A549 (cell line): ENCODE measurements around the gene RER1. TPM values are rescaled to one million over a fixed set of nuclear protein-coding genes. Genes with fewer than 3 reads are reported as not detected.

Source experiments
- ATAC-seq, 2 experiments: fragments of 200-7000 bp in 1 of 2; fragments of >200 bp in 1 of 2; cut with Nextera tagmentation in 1 of 2; cut with Tn5 transposase in 1 of 2; 3 replicates each; pipeline versions ENCODE4 v1.8.0 to v1.9.1; 2018 to 2020; ENCODE audit warnings: mild to moderate bottlenecking in 1 of 2, moderate library complexity in 1 of 2
- CTCF ChIA-PET: fragments of 300-600 bp; sonication (Branson Sonifier 250); formaldehyde crosslinking; extraction: SDS; loops from one replicate; lab custom pipeline; 2021; ENCODE audit warnings: antibody characterized with exemption, inconsistent platforms; lab: Yijun Ruan, JAX
- POLR2A ChIA-PET: fragments of 350-600 bp; formaldehyde crosslinking; extraction: SDS; loops from one replicate; lab custom pipeline; 2021; ENCODE audit warnings: antibody characterized with exemption, inconsistent platforms; lab: Yijun Ruan, JAX
- DNase-seq, 2 experiments: peaks; one replicate each; pipeline versions ENCODE4 v3.0.0 to v3.0.0-alpha.2; 2011 to 2016; ENCODE audit warnings: low read depth in 1 of 2, low spot score in 1 of 2
- FAIRE-seq: peaks from 2 replicates; lab custom pipeline; 2011; peaks lifted over from hg19 to GRCh38; lab: Jason Lieb, UNC
- H3K27ac ChIP-seq, 2 experiments: fragments of >200 bp; sonication (Bioruptor Twin); formaldehyde crosslinking; 3 replicates each; pipeline ENCODE4 v1.5.1; 2016 to 2017
- H3K4me1 ChIP-seq: fragments of >200 bp; sonication (Bioruptor Twin); formaldehyde crosslinking; 3 replicates; pipeline ENCODE4 v1.6.1; 2016
- H3K4me2 ChIP-seq: fragments of >200 bp; sonication (Bioruptor Twin); formaldehyde crosslinking; 3 replicates; pipeline ENCODE4 v1.6.1; 2016
- H3K4me3 ChIP-seq: fragments of >200 bp; sonication (Bioruptor Twin); formaldehyde crosslinking; 3 replicates; pipeline ENCODE4 v1.5.1; 2016
- H3K9me3 ChIP-seq: fragments of >200 bp; sonication (Bioruptor Twin); formaldehyde crosslinking; 3 replicates; pipeline ENCODE4 v1.6.1; 2016
- EHF ChIP-seq: fragments of 250-450 bp; sonication (Bioruptor Pico); IDR thresholded peaks from 2 replicates; pipeline ENCODE4 v1.5.0; 2020; ENCODE audit warnings: mild to moderate bottlenecking
- EHMT2 ChIP-seq: fragments of 200-600 bp; sonication (generic); IDR thresholded peaks from 2 replicates; pipeline ENCODE4 v1.6.1; 2016; ENCODE audit warnings: antibody characterized with exemption, low read depth, mild to moderate bottlenecking, moderate library complexity
- HEYL ChIP-seq: fragments of 250-450 bp; sonication (Bioruptor Pico); IDR thresholded peaks from 2 replicates; pipeline ENCODE4 v1.8.0; 2021; ENCODE audit warnings: mild to moderate bottlenecking, moderate library complexity
- HOXA7 ChIP-seq: fragments of 250-450 bp; sonication (Bioruptor Pico); IDR thresholded peaks from 2 replicates; pipeline ENCODE4 v1.5.0; 2020; ENCODE audit warnings: mild to moderate bottlenecking, moderate library complexity
- HOXB13 ChIP-seq: fragments of 250-450 bp; sonication (Bioruptor Pico); IDR thresholded peaks from 2 replicates; pipeline ENCODE4 v1.5.0; 2020; ENCODE audit warnings: low read depth, mild to moderate bottlenecking, moderate library complexity
- JUN ChIP-seq, 2 experiments: fragments of >200 bp; sonication (Bioruptor Twin); formaldehyde crosslinking; IDR thresholded peaks; 2 replicates in 1 of 2; 3 replicates in 1 of 2; pipeline ENCODE4 v1.6.1; 2016 to 2017
- JUNB ChIP-seq: fragments of >200 bp; sonication (Bioruptor Twin); formaldehyde crosslinking; IDR thresholded peaks from 2 replicates; pipeline ENCODE4 v1.6.1; 2016
- KDM1A ChIP-seq: fragments of 200-600 bp; sonication (generic); IDR thresholded peaks from 2 replicates; pipeline ENCODE4 v1.6.1; 2016; ENCODE audit warnings: low read depth, mild to moderate bottlenecking
- NFE2L2 ChIP-seq: fragments of 150-350 bp; conservative IDR thresholded peaks from 2 replicates; pipeline ENCODE4 v1.6.1; 2014; ENCODE audit warnings: low read length
- RARB ChIP-seq: fragments of 250-450 bp; sonication (Bioruptor Pico); IDR thresholded peaks from 2 replicates; pipeline ENCODE4 v1.8.0; 2021; ENCODE audit warnings: mild to moderate bottlenecking, moderate library complexity
- RFX5 ChIP-seq: fragments of 450-650 bp; IDR thresholded peaks from 2 replicates; pipeline ENCODE4 v1.7.1; 2014; ENCODE audit warnings: antibody characterized with exemption, mild to moderate bottlenecking, moderate library complexity
- RNF2 ChIP-seq: fragments of 200-600 bp; sonication (generic); IDR thresholded peaks from 2 replicates; pipeline ENCODE4 v1.6.1; 2016; ENCODE audit warnings: low read depth, mild to moderate bottlenecking, antibody characterized with exemption, moderate library complexity, borderline replicate concordance
- SREBF2 ChIP-seq: fragments of 450-650 bp; IDR thresholded peaks from 2 replicates; pipeline ENCODE4 v1.6.1; 2014; ENCODE audit warnings: mild to moderate bottlenecking, moderate library complexity
- WGBS: methylation state at CpG from one replicate; pipeline ENCODE4 v1.1.6; 2017; ENCODE audit errors: missing lambda C conversion rate; 5-methylcytosine and 5-hydroxymethylcytosine counted together
- polyA plus RNA-seq, 4 experiments: library from polyadenylated mRNA; depleted of rRNA in 3 of 4; stranded (reverse); fragments of >200 nt; fragmentation: RNase III in 1 of 4; extraction: RNeasy Plus Mini Kit Qiagen cat#74134 plus additional on column Dnase treatment in 1 of 4; gene quantifications; 2 replicates in 3 of 4; 3 replicates in 1 of 4; pipeline ENCODE4 v1.2.3, GENCODE V29; 2011 to 2017
- TF ChIP-seq, protein P1 (sequence below): fragments of >200 bp; sonication (Bioruptor Twin); formaldehyde crosslinking; IDR thresholded peaks from 3 replicates; pipeline ENCODE4 v1.6.1; 2016
- TF ChIP-seq, protein P2 (sequence below): fragments of >200 bp; sonication (Bioruptor Twin); formaldehyde crosslinking; IDR thresholded peaks from 3 replicates; pipeline ENCODE4 v1.5.1; 2016
- TF ChIP-seq, protein P3 (sequence below): IDR thresholded peaks from 2 replicates; pipeline ENCODE4 v1.6.1; 2012
- TF ChIP-seq, protein P4 (sequence below): fragments of >200 bp; sonication (Bioruptor Twin); formaldehyde crosslinking; IDR thresholded peaks from 2 replicates; pipeline ENCODE4 v1.6.1; 2016
- TF ChIP-seq, protein P5 (sequence below): fragments of 150-350 bp; IDR thresholded peaks from 2 replicates; pipeline ENCODE4 v1.6.1; 2014; ENCODE audit warnings: low read depth, mild to moderate bottlenecking, low read length

Gene RER1
- polyA plus RNA-seq, 2 of the 4 experiments (the other 2 are of a cell fraction) = 72.3 to 213 TPM

DNA sequence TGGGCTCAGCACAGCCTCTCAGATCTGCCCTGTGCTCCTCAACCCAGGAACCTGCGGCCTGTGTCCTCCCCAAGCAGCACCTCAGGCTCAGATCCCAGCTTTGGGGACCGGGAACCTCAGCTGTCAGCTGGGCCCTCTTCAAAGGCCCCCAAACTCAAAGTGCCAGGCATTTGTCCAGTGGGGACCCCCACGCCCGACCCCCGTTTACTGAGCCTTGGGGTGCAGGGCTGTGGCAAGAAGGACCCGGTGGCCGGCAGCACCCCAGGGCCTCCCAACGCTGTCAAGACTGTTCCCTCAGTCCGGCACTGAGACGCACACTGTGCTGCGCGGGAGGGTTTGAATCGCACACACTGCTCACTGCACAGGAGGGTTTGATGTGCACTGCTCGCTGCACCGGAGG lies 35.2 kb upstream of the RER1 start:
- no peak overlapping the region for H3K4me2 ChIP-seq
- POLR2A ChIA-PET = no interaction called here
- no peak overlapping the region for H3K4me3 ChIP-seq
- FAIRE-seq (no peak), ATAC-seq (no peak), DNase-seq (no peak)
- CTCF ChIA-PET = interaction anchor here (1.1 to 1.6 kb wide), 3 partner anchors 11 to 25 kb away, joined by 3 to 5 read pairs (median 3); no protein-coding TSS in a partner anchor
- 85% methylated on average over 7 of the region's 15 CpGs for WGBS
- no peak overlapping the region for H3K27ac ChIP-seq
- no peaks in the 10 kb centered on the region for H3K9me3 ChIP-seq
- H3K4me1 ChIP-seq = no peaks in the 10 kb centered on the region
- TF ChIP-seq, protein P1, sequence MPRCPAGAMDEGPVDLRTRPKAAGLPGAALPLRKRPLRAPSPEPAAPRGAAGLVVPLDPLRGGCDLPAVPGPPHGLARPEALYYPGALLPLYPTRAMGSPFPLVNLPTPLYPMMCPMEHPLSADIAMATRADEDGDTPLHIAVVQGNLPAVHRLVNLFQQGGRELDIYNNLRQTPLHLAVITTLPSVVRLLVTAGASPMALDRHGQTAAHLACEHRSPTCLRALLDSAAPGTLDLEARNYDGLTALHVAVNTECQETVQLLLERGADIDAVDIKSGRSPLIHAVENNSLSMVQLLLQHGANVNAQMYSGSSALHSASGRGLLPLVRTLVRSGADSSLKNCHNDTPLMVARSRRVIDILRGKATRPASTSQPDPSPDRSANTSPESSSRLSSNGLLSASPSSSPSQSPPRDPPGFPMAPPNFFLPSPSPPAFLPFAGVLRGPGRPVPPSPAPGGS = no peak
- TF ChIP-seq HOXB13 (CRISPR knock-in tag) (no peak), EHMT2 (no peak), RNF2 (no peak), JUN (IDR thresholded peaks at IDR 0.05) (no peak)
- TF ChIP-seq, protein P2, sequence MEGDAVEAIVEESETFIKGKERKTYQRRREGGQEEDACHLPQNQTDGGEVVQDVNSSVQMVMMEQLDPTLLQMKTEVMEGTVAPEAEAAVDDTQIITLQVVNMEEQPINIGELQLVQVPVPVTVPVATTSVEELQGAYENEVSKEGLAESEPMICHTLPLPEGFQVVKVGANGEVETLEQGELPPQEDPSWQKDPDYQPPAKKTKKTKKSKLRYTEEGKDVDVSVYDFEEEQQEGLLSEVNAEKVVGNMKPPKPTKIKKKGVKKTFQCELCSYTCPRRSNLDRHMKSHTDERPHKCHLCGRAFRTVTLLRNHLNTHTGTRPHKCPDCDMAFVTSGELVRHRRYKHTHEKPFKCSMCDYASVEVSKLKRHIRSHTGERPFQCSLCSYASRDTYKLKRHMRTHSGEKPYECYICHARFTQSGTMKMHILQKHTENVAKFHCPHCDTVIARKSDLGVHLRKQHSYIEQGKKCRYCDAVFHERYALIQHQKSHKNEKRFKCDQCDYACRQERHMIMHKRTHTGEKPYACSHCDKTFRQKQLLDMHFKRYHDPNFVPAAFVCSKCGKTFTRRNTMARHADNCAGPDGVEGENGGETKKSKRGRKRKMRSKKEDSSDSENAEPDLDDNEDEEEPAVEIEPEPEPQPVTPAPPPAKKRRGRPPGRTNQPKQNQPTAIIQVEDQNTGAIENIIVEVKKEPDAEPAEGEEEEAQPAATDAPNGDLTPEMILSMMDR = no peak

DNA sequence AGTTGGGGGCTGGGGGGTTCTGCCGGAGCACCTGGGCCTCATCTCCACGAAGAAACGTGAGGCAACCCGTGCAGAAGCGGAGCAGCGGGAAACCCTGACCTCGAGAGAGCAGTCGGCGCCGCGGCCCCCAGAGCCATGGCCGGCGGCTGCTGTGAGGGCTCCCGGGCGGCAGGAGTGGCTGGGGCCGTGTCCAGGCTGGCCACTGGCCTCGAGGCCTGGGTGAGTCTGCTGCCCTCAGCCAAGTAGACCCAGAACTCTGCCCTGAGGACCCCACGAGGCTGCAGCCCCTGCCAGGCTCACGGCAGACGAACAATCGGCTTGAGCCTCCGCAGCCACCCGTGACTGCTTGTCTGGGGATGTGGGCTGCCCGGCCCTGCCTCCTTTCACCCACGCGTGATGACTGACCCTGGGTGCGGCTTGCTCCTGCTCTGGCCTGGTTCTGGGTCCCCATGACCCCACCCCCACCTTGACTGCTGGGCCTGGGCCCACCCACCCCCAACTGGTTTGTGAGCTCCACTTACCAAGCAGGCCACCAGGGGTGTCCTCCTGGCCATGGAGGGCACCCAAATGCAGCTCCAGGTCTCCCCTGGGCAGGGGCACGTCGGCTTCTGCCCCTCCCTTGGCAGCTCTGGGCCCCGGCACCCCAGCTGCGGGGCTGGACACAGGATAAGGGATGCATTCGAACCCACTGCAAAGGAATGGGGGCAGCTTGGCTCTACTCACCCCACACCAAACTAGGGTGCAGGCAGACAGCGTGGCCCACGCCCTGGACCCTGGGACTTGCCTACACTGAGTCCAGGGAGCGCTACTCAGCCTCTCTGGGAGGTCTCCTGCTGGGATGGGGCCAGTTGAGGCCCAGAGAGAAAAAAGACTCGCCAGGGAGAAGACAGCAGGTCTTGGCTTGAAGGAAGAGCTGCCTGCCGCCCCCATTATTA lies 34.5 kb upstream of the RER1 start:
- DNase-seq = no peak
- no peaks in the 10 kb centered on the region for H3K9me3 ChIP-seq
- no peak overlapping the region for H3K4me3 ChIP-seq
- POLR2A ChIA-PET = interaction anchor here (0.7 kb wide), 1 partner anchor 12 kb away, joined by 5 read pairs; no protein-coding TSS in a partner anchor
- no peak overlapping the region for H3K4me2 ChIP-seq
- no peak for FAIRE-seq
- no peak overlapping the region for H3K27ac ChIP-seq
- TF ChIP-seq, protein P3, sequence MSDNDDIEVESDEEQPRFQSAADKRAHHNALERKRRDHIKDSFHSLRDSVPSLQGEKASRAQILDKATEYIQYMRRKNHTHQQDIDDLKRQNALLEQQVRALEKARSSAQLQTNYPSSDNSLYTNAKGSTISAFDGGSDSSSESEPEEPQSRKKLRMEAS = no peak
- TF ChIP-seq RFX5 (no peak), RARB (CRISPR knock-in tag) (no peak), NFE2L2 (no peak), KDM1A (no peak), HEYL (CRISPR knock-in tag) (no peak), EHF (CRISPR knock-in tag) (no peak), HOXA7 (no peak), JUNB (no peak), SREBF2 (no peak)
- TF ChIP-seq, protein P4, sequence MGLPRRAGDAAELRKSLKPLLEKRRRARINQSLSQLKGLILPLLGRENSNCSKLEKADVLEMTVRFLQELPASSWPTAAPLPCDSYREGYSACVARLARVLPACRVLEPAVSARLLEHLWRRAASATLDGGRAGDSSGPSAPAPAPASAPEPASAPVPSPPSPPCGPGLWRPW = no peak
- TF ChIP-seq, protein P5, sequence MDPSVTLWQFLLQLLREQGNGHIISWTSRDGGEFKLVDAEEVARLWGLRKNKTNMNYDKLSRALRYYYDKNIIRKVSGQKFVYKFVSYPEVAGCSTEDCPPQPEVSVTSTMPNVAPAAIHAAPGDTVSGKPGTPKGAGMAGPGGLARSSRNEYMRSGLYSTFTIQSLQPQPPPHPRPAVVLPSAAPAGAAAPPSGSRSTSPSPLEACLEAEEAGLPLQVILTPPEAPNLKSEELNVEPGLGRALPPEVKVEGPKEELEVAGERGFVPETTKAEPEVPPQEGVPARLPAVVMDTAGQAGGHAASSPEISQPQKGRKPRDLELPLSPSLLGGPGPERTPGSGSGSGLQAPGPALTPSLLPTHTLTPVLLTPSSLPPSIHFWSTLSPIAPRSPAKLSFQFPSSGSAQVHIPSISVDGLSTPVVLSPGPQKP = no peak
- no peaks in the 10 kb centered on the region for H3K4me1 ChIP-seq
- CTCF ChIA-PET = interaction anchor here (1.1 to 1.6 kb wide), 3 partner anchors 11 to 38 kb away, joined by 3 to 5 read pairs (median 3); no protein-coding TSS in a partner anchor
- 0 out of 6 replicates have a peak, but pooled peaks of 1 of the 2 experiments have one; percentile 17 for ATAC-seq
- 77% methylated on average over 23 of the region's 37 CpGs for WGBS
